Airway epithelial cell (primary cell): ENCODE results near the gene C2orf74. TPM values are rescaled to one million over a fixed set of nuclear protein-coding genes. Genes with fewer than 3 reads are reported as not detected.

Experiments used
- total RNA-seq: library from RNA; depleted of rRNA; stranded (reverse); fragments of >200 nt; gene quantifications from 2 replicates; pipeline ENCODE4 v1.2.3, GENCODE V29; 2015

Gene C2orf74
- 7.2 and 7.3 TPM in 2 replicates for total RNA-seq

DNA sequence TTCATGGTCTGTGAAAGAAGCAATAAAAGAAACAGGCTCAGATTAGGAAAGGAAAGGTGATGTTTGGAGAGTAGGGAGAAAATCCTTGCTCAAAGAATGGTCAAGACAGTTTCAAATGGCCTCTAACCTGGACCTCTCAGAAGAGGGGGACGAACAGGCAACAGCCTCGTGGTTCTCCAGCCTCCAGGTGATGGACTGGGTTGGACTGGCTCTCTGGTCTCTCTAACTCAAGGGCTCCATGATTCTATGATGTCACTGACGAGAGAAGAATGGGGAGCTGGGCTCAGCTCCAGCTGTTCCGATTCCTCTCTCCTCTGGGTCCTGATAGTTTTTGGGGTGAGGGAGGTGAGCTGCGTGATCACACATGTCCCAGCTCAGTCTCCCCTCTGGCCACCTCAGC is at the start of gene C2orf74:
TSS of gene C2orf74 (plus strand) at position 301 of the 400 bp plus-strand sequence. CDS start 327 bp downstream, outside the sequence.

Other genes starting within 250 kb of the C2orf74 start
- gene PEX13, start 144.5 kb upstream of the C2orf74 start, total RNA-seq = 32.5 and 54.6 TPM in 2 replicates
- gene PUS10, start 143.9 kb upstream of the C2orf74 start, total RNA-seq = 5.5 and 6.6 TPM in 2 replicates
- gene SANBR, start 96.3 kb upstream of the C2orf74 start, total RNA-seq = 4.1 and 7.1 TPM in 2 replicates